ENCODE data around the gene SRGAP1. TPM values are rescaled to one million over a fixed set of nuclear protein-coding genes. Genes with fewer than 3 reads are reported as not detected.

SRGAP1 gene
- polyA plus RNA-seq, 10 donors, result 4.7 to 8.5 (median 6.8) TPM

DNA sequence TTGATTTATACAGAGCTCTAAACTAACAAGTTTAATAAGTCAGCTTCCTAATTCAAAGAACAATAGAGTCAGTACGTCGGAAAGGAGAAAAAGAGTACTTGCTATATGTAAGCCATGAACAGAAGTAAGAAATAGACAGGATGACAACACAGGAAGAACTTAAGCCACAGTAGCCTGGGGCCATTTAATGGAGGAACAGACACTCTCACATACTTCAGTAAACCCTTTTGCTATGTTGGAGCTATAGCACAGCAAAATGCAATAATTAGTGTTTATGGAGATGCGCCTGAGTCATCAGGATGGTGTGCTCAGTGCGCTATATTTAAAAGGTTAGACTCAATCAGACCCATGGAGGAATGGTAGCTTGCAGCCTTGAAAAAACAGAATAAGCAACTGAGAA lies 61.0 kb downstream of the SRGAP1 start:
- no peak for DNase-seq

DNA sequence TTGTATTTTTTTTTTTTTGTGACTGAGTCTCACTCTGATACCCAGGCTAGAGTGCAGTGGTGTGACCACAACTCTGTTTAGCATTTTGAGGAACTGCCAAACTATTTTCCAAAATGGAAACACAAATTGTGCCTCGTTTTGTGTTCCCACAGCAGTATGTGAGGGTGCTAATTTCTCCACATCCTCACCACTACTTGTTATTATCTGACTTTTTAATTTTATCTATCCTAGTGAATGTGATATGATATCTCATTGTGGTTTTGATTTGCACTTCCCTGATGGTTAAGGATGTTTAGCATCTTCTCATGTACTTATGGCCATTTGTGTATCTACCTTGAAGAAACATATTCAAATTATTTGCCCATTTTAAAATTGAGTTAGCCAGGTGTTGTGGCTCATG lies 62.4 kb downstream of the SRGAP1 start:
- no peak for DNase-seq

DNA sequence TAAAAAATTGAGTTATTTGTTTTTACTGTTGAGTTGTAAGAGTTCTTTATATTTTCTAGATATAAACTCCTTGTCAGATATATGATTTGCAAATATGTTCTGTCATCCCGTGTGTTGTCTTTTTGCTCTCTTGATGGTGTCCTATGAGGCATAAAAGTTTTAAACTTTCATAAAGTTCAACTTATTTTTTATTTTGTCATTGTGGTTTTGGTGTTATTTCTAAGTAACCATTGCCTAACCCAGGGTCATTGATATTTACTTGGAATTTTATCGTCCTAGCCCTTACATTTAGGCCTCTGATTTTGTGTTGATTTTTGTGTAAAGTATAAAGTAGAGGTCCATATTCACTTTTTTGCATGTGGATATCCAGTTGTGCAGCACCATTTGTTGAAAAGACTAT lies 63.1 kb downstream of the SRGAP1 start:
- DNase-seq, result no peak

DNA sequence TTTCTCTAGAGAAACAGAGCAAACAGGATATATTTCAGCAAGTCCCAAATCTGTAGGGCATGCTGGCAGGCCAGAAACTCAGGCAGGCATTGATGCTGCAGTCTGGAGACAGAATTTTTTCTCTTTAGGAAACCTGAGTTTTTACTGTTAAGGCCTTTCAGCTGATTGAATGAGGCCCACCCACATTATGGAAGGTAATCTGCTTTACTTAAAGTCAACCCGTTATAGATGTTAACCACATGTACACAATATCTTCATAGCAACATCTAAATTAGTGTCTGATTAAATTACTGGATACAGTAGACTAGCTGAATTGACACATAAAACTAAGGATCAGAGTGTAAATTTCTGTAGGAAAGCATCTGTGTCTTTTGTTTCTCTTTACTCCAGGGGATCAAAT lies 65.2 kb downstream of the SRGAP1 start:
- DNase-seq, result no peak

DNA sequence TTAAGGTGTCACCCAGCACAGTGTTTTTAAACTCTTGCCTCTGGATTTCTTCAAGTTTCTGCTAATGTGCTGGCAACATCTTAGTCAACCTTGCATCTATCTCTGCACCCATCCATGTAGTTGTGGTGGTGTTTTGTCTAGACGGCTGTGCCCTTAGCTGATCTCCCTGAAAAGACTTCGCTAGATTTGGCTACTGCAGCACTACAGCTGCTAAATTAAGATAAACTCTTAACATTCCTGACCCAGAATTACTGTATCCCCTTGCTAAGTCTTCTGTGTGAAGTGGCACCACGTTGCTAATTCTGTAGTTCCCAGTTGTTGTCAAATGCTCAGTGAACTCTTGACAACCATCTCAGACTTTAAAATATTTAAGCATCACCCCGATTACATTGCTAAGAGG lies 66.8 kb downstream of the SRGAP1 start:
- DNase-seq, result no peak

DNA sequence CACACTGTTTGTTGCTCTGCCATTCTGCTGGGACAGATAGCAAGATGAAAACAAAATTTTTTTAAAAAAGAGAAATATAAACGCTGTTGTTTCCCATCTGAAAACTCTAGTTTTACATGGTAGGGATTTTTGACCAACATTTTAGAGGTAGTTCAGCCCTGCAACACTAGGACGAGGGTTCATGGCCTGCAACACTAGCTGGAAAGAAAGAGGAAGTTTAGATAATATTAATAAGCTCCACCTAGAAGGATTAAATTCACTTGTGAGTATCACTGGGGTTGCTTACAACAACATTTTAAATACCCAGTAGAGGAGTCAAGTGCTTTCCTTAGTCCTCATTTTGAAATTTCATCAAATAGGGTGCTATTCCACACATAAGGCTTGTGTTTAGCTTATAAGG lies 68.2 kb downstream of the SRGAP1 start:
- no peak for DNase-seq

DNA sequence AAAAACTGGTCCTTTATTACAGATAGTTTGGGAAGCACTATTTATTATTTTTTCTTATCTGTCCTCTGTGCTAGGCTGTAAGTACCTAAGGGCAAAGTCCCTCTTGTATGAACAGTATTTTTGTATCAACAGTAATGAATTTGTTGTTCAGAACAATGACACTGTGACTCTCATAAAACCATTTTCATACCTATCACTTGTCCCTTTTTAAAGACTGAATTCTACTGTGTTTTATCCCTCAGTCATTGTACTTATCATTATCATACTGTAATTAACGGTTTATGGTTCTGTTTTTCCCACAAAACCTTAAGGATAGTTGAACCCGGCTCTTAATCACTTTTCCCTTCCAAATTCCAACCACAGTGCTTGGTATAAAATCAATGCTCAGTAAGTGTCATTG lies 69.4 kb downstream of the SRGAP1 start:
- no peak for DNase-seq

DNA sequence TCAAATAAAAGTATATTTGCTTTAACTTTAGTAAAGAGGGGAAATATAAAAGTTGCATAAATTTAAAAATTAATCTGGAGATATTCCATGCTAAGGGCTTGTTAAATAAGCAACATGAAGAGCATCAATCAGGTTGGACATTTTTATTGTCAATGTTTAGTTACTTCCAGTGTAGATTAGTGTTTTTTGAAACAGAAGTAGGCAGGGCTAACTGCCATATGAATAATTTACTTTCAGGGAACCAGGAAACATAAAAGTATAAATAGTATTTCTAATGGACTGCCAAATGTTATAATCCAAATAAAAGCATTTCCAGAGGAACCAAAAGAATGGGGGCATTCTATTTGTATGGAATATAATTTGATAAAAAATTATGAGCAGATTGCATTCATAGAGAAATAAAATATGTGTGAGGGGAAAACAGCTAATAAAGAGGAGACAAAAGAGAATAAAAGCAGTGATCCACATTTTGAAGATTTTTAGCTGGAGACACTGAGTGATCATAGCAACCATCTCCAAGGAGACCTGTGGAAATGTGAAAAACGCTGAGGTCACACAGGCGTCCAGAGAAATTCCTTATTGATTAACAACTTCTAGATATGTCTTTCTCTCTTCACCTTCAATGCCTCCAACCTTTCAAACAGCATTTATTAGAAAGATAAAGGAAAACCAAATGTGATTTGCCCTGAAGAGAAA lies 70.8 kb downstream of the SRGAP1 start:
- peak; percentile 34 to 66 (median 45) for DNase-seq

DNA sequence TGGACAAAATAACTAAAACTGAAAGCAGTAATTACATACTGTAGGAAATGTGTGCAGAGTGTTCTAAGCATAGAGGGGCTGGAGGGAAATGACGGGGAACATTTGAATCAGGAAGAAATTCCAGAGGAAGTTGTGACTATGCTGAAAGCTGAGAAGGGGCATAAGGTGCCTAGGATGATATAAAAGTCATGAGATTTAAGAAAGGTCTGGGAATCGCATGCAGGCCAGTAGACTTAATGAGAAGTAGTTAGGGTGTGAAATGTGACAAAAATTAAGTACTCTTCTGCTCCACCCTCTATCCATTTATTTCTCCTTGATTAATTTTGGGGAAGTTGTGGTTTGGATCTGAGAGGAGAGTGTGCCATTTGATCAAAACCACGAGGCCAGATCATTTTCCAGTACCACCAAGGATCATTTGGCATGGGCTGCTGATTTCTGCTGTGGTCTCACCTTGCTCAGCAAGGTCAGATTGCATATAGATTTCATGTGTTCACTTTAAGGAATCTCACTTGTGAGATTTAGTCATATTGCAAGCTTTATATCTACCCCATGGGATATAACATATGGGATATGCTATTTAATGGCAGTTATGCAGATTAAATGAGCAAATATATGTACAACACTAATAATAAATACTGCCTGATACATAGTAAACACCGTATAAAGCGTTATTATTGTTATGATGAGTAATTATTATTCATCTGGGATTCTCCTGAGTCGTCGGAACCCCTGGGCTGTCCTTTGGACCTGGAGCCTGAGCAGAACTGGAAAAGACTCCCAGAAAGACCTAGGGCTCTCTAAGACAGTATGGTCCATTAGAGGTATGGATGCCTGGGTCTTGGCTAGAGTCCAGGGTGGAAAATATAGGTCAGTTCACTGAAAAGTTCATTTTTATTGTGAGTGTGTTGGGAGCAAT lies 72.3 kb downstream of the SRGAP1 start:
- DNase-seq, result peak in 1 of 3 donors; percentile 31

DNA sequence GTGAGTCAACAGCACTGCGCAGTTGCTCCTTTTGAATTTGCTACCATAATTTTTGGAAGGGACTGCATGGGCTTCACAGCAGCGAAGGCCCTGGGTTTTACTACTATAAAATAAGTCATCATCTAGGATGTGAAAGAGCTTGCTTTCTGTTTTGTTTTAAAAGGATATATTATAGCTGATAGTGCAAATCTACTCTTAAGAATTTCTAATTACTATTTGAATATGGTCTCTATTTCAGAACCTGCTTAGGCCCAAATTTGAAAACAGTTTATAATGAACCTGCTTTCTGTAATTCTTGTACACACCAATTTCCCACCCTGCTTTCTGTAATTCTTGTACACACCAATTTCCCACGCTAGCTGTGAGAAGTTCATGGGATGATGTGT lies 73.0 kb downstream of the SRGAP1 start:
- no peak for DNase-seq

DNA sequence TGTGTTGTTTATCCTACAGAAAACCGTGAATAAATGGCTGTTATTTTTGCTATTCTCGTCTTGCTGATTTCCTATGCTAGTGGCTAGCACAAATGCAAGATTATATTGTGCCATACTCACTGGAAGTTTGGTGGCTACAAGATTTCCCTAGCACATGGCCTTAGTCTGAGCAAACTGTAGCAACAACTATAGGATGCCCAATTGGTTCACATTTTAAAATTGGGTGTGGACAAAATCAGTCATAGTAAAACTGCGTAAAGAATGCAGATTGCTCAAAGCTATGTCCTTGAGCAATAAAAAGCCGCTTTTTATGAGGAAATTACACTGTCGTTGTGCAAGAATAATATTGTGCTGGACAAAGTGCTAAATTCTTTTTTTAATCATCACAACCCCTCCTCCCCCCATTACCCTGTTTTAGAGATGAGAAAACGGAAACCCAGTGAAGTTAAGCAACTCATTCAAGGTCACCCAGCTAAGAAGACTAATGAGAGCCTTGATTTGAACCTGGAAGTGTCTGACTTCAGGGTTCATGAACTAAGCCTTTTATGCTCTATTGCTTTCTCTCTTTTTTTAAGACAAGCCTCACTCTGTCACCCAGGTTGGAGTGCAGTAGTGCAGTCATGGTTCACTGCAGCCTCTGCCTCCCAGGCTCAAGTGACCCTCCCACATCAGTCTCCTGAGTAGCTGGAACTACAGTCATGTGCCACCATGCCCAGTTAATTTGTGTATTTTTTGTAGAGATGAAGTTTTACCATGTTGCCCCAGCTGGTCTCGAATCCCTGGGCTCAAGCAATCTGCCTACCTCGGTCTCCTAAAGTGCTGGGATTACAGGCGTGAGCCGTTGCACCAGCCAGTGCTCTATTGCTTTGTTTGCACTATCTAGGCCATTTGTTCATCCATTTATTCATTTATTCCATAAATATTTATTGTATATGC lies 73.6 kb downstream of the SRGAP1 start:
- peak in 1 of 3 donors; percentile 93 for DNase-seq

DNA sequence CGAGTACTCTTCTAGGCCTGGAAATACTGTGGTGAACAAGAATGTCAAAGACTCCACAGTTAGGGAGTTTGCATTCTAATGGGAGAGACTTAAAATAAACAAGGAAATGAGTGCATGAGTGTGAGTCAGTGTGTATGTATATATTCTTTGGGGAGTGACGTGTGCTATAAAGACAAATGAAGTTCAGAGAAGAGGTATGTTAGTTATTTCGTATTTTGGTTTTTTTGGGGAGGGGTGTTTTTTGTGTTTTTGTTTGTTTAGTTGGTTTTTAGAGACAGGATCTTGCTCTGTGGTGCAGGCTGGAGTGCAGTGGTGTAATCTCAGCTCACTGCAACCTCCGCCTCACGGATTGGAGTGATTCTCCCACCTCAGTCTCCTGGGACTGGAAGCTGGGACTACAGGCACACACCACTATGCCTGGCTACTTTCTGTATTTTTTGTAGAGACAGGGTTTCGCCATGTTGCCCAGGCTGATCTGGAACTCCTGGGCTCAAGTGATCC lies 74.3 kb downstream of the SRGAP1 start:
- DNase-seq, result peak in 1 of 3 donors; percentile 90

DNA sequence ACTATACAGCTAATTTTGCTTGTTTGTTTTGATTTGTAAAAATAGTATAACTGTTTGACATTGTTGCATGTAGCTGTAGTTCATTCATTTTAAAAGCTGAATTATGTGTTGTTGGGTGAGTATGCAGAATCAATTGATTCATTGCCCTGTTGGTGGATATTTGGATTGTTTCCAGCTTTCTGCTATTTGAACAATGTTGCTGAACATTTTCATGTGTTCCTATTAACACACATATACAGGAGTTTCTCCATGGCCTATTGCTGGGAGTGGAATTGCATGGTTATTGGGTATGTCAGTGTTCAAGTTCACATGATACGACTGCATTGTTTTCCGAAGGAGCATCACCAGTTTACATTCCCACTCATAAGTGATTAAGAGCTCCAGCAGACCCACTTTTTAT lies 75.3 kb downstream of the SRGAP1 start:
- DNase-seq, result no peak

DNA sequence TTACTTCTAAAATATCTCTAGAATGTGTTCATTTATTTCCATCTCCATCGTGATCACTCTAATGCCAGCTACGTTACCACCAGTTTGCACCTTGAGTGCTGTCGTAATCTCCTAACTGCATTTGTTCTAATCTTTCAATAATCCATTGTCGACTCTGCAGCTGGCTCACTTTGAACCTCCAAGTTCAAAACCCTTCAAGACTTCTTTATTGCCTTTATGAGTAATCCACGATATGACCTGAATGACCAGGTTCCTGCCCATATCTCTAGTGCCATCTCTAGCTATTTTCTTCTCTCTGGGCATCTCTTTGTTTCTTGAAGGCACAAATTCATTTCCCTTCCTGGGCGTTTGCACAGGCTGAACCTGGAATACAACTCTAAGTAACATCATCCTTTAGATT lies 76.7 kb downstream of the SRGAP1 start:
- no peak for DNase-seq

DNA sequence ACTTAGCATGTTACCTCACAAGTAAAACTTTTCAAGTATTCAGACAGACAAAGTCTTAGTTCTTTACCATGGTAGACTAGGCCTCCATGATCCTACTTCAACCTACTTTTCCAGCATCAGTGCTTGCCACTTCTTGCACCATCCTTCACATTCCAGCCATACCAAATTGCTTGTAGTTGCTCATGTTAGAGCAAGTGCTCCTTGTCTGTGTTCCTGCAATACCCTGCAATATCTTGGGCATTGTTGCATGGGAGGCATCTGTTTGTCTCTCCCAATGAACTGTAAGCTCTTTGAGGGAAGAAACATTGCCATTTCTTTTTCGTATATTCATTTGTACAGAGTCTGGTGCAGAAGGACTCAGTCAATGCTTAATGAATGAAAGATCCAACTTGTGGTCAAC lies 78.0 kb downstream of the SRGAP1 start:
- DNase-seq, result peak in 1 of 3 donors; percentile 58

DNA sequence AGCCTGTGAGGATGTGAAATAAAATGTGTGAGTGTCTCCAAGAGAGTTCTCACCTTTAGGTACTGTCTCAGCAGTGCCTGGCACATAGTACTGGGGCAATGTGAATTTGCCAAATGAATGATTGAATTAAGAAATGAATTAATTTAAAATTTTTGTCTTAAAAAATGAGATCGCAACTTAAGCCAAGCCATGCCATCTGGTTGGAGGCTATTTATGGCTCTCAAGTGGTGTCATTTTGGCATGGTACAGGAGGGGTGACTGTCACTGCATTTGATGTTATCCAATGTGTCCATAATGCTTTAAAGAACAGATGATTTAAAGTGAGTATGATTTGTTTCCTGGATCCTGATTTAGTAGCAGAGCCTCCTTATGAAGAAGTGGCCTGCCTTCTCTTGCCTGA lies 80.3 kb downstream of the SRGAP1 start:
- no peak for DNase-seq

DNA sequence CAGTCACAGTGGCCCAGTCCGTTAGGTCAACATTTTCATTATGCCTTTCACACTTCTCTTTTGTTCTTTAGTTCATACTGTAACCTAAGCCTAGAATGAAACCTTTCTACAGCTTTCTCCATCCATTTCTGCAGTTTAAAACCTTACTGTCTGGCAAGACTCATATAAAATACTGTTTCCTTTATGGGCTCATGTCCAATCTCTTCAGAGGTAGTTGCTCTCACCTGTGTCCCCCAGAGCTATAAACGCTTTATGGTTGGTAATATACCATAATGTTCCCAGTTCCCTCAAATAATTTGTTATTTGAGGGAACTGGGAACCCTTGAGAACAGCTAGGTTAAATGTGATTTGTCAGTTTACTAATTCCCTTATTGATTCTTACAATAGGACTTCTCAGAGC lies 83.0 kb downstream of the SRGAP1 start:
- DNase-seq, result no peak

DNA sequence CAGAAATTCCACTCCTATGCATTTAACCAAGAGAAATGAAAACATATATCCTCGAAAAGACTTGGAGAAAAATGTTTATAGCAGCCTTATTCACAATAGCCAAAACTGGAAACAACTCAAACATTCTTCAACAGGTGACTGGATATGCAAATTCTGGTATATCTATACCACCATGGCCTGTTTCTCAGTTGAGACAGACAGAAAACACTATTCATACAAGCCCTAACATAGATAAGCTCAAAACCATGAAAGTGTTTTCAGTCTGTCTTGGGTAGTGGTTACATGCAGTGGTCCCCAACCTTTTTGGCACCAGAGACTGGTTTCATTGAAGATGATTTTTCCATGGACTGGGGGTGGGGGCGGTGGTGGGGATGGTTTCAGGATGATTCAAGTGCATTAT lies 83.8 kb downstream of the SRGAP1 start:
- no peak for DNase-seq

DNA sequence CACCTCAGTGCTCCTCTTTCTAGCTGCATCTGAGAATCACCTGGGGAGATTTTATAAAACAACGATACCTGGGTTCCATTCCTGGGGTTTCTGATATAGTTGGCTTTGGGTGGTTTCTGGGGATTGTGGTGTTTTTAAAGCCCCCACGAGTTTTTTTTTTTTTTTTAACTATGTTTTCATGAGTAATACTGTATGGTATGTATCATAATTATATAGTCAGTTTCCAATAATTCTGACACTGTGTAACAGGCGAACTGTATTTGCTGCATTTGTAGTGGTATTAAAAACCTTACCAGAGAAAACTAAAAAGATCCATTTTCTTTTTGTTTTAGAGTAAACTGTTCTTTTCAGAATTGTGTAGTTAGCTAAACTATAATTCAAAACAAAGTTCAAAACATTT lies 84.9 kb downstream of the SRGAP1 start:
- no peak for DNase-seq

DNA sequence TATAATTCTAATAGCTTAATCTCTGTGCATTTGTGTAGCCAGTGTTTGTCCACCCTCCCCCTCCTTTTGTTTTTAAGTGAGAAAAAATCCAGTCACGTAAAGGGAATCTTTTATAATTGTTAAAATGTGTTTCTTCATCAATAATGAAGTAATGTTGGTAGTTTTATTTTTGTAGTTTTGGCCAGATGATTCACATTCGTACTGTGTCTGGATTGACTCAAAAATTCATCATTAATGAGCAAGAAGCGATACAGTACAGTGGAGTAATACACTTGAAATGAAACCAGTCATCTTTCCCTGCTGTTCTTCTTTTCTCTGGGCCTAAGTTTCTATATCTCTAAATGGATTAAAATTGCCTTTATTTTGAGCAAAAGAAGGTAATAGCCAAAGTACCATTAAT lies 86.5 kb downstream of the SRGAP1 start:
- peak in 1 of 3 donors; percentile 52 for DNase-seq

DNA sequence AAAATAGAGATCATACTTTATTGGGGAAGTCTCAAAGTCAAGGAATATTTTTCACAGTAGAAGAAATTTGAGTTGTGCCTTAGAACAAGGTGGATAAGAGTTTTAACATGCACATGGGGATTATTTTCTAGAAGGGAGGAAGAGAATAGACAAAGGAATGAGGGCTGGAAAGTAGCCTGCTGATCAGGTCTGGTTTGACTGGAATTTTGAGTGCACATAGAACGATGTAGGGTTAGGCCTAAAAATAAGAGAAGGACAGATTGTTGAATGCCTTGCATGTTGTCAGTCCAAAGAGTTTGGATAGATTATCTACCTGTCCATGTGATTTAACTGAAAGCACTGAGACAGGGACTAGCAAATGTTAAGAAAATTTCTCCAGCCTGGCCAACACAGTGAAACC lies 87.2 kb downstream of the SRGAP1 start:
- no peak for DNase-seq

DNA sequence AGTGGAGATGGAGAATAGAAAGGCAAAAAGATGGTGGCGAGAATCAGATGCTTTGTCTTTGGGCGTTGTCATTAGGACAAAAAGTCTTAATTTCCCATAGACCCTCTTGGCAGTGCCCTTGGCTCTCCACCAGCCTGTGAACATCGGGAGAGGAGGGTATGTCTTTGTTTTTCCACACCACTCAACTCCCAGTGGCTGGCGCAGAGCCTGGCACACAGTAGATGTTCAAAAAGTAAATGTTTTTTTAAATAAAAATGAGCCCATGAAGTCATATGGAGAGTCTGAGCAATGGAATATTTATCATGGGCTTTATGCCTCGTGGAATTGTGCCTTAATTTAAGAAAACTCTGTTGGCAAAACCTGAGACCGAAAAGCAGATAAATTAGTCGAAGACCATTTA lies 90.4 kb downstream of the SRGAP1 start:
- DNase-seq, result no peak
